Activated naive CD4-positive, alpha-beta T cell treated with anti-CD3 and anti-CD28 coated beads, Interleukin-2, amount 50 U/mL, for 72 hours (primary cell): ENCODE measurements around the gene HHIP. TPM values are rescaled to one million over a fixed set of nuclear protein-coding genes. Genes with fewer than 3 reads are reported as not detected.
"Not testable (repeated sequence)": the region's sequence is repeated elsewhere in the genome, so short reads cannot be mapped to it uniquely, and the experiment has no call there.

Experiments used
- ATAC-seq, 2 donors: fragments of 150-1000 bp; cut with Tn5 transposase; 2 replicates each; pipeline ENCODE4 v1.10.0; 2021; ENCODE audit warnings: mild to moderate bottlenecking in 2 of 2, moderate library complexity in 2 of 2
- DNase-seq, 2 donors: peaks; one replicate each; pipeline ENCODE4 v3.0.0; 2021 to 2022; ENCODE audit warnings: low spot score in 2 of 2
- H3K27ac Mint-ChIP-seq, 2 donors: one replicate each; pipeline ENCODE4 v1.8.0; 2022; ENCODE audit warnings: mild to moderate bottlenecking in 2 of 2, mixed read lengths in 2 of 2
- H3K36me3 Mint-ChIP-seq, 2 donors: one replicate each; pipeline ENCODE4 v1.8.0; 2022; ENCODE audit warnings: mixed read lengths in 2 of 2
- H3K9me3 Mint-ChIP-seq, 2 donors: one replicate each; pipeline ENCODE4 v1.8.0; 2022; ENCODE audit warnings: mixed read lengths in 2 of 2
- total RNA-seq, 2 donors: library from RNA; stranded (reverse); gene quantifications; one replicate each; pipeline ENCODE4 v1.2.3, GENCODE V29; 2022

The HHIP gene
- total RNA-seq, 2 donors from 2014 or later = not detected

DNA sequence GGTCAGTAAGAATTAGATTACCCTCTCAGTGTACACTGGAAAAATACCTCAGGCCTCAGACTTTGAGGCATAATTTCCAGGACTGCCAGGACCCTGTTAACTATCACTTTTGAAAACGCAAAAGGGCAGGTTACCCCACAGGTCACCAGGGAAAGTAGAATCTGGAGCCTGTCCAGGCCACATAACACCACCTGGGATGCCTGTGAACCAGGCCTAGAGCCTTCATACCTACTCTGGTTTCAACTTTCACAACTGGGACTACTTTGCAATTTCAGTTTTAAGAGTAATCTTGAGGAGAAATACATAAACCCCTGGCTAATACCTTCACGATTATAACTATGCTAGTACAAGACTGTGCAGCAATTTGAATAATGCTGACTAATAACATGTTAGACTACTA is 132.4 kb downstream of the HHIP start:
- no peak for ATAC-seq
- Mint-ChIP-seq H3K9me3 (peaks cover 5 to 12% of the 10 kb centered on the region in 2 donors), H3K36me3 (no peaks in the 10 kb centered on the region), H3K27ac (no peak overlapping the region)
- DNase-seq = no peak

DNA sequence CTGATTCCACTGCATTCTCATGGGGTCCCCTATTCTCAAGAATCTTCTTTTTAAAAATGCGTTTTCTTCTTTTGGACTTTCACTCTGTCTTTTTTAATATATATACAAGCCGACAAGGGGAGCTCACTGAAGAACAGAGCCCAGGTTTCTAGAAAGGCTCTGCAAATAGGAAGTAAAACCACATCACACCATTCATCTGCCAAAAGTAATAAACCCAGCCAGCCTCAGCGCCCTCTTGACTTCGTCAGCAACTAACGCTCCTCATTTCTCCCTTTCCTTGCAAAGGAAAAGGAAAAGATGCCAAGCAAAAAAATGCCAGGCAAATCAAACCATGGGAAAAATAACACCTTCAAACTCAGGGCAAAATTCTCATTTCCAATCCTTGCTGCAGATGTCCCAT is 136.4 kb downstream of the HHIP start:
- no peak for ATAC-seq
- Mint-ChIP-seq H3K27ac (no peak overlapping the region), H3K36me3 (no peaks in the 10 kb centered on the region), H3K9me3 (peaks cover under 1 to 3% of the 10 kb centered on the region in 2 donors)
- DNase-seq = no peak

DNA sequence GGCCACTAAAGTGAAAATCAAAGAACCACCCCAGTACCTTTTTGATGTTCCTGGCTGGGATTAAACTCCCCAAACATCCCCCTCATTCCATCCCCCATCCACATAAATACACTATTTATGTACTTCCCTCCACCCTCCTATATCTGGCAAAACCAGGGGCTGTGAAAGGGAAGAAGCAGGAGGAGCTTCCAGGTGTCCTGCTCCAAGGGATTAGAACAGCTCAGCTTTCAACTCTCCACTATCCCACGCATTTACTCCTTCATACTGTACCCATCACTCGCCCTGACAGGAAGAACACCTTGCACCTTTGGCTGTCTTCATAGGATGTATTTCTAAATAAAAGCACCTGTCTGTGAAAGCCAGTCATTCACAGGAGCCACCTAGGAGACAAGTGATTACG is 140.0 kb downstream of the HHIP start:
- ATAC-seq (no peak), DNase-seq (no peak)
- Mint-ChIP-seq H3K9me3 (peaks cover 0 to 3% of the 10 kb centered on the region in 2 donors), H3K36me3 (no peaks in the 10 kb centered on the region), H3K27ac (no peak overlapping the region)

DNA sequence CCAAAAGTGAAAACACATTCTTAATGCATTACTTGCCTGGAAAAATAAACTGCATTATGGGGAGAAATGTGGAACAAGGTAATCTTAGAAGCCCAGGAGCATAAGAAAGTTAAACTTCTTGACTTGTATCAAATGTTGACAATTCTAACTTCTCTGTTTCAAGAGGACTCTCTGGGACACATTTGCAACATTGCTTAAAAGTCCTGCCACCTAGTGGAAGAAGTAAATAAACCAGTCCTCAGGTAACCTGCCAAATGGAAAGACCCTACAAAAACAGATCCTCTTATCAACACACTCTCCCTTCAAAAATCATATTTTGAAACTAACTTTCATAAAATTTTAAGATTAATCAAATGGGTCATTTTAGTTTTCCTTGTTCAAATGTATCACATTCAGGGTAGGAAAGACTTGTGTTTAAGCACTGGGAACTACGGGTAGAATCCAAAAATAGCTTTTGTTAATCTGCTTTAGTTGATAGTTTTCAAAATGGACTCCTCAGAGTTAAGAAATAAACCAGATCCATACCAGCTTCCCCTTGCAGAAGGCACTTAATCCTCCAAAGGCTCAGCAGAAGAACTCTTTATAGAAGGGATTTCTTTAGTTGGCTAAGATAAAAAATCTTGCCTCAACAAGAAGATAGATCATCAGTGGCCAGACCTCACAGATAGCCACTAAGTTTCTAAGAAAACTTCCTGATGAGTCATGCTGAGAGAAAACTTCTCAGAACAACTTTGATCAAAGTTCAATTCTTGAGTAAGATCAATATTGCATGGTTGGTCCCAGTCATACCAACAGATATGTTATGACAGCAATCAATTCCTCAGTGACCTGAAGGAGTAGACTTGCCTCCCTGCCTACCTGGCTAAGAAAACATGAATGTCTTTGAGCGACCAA is 141.7 kb downstream of the HHIP start:
- Mint-ChIP-seq H3K27ac (no peak overlapping the region), H3K36me3 (peaks cover 0 to 11% of the 10 kb centered on the region in 2 donors), H3K9me3 (peaks cover 0 to 4% of the 10 kb centered on the region in 2 donors)
- DNase-seq (no peak), ATAC-seq (peak; percentile 40 to 77)

DNA sequence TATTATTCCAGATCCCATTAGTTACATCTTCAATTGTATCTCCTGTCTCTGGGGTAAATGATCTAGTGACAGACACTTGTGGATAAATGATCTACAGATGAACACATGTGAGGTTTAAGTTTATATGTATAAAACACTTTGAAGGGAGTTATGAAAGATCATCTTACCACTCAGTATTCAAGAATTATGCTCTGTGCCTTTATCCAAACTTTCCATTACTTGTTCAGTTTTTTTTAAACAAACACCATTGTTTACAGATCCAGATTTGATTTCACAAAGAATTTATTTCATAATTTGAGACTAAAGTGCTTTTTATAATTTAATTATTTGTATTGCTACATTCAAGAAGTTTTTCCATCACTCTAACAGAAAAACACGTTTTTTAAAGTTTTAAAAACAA is 142.5 kb downstream of the HHIP start:
- ATAC-seq (no peak), DNase-seq (no peak)
- H3K36me3 Mint-ChIP-seq = peaks cover 0 to 17% of the 10 kb centered on the region in 2 donors
- H3K9me3 Mint-ChIP-seq = peaks cover 0 to 9% of the 10 kb centered on the region in 2 donors
- no peak overlapping the region for H3K27ac Mint-ChIP-seq

DNA sequence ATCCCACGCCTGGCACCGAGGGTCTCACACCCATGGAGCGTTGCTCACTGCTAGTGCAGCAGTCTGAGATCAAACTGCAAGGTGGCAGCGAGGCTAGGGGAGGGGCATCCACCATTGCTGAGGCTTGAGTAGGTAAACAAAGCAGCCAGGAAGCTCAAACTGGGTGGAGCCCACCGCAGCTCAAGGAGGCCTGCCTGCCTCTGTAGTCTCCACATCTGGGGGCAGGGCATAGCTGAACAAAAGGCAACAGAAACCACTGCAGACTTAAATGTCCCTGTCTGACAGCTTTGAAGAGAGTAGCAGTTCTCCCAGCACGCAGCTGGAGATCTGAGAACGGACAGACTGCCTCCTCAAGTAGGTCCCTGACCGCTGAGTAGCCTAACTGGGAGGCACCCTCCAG is 146.0 kb downstream of the HHIP start:
- H3K9me3 Mint-ChIP-seq, H3K27ac Mint-ChIP-seq, DNase-seq, ATAC-seq: not testable (repeated sequence)
- peaks cover 0 to 17% of the 10 kb centered on the region in 2 donors for H3K36me3 Mint-ChIP-seq
